Stimulated activated naive CD8-positive, alpha-beta T cell treated with anti-CD3 and anti-CD28 coated beads, Interleukin-15, Interleukin-2, amounts not matched to agents 100 U/mL and 50 U/mL, for 24 hours (primary cell): ENCODE data around the gene RGS10.

Experiments used
- ATAC-seq: fragments of 150-1000 bp; cut with Tn5 transposase; one replicate; pipeline ENCODE4 v1.10.0; 2021
- DNase-seq: peaks from one replicate; pipeline ENCODE4 v3.0.0; 2021

Gene RGS10

DNA sequence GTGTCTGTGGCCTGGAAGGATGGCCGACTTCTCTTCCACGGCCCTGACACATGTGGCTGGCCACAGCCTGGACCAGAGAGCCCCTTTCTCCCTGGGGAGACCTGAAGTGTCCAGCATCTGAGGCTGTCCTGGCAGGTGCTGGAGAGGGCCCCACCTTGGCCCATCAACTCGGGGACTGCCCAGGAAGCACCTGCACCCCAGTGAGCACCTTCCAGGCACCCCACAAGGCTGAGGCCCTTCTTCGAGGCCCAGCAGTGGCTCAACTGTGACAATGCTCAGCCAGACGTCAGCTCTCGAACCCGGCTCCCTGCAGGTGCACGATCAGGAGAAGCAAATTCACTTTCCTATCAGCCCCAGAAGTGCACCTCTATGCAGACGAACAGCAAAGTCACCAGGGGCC lies 24.3 kb downstream of the RGS10 start:
- ATAC-seq (no peak), DNase-seq (no peak)

DNA sequence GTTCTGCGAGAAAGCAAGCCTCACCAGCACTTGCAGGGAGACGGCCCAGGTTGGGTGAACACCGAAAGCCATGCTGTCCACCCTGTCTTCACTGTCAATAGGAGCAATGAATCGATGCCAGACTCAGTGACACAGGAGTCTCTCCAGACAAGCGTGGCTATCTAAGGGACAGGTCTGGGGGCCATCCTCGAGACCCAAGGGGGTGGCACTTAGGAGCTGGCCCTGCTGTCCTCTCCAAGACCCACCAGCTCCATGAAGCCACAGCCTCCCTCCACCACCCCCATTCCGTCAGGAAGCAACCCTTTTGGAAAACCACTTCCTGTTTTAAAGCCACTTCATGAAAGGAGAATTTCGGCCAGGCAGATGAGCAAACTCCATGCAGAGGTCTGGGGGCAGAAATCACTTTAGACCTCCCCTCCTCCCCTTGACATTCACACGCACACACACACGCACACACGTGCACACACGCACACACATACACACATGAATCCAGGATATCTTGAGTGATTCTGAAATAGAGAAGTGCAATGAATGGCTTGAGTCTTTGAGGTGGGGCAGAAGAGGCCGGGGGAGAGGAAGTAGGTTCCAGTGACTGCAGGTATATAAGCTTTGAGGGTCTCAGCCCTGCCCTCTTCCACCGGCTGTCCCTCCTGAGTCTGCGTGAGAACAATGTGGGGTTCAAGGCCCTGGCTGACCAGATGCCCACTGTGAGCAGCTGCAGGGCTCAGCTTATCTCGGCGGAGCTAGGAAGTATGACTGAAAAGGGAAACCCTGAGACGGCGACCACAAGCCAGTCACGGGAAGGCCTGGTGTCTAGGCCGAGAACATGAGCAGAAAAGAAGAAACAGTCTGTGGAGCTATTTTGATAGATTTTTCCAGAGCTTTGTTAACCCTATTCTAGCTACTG lies 25.0 kb downstream of the RGS10 start:
- DNase-seq (peak; percentile 73), ATAC-seq (peak; percentile 71)

GRCh38 chr10:119516381-119517234 lies 25.9 kb downstream of the RGS10 start:
- peak; percentile 88 for ATAC-seq

DNA sequence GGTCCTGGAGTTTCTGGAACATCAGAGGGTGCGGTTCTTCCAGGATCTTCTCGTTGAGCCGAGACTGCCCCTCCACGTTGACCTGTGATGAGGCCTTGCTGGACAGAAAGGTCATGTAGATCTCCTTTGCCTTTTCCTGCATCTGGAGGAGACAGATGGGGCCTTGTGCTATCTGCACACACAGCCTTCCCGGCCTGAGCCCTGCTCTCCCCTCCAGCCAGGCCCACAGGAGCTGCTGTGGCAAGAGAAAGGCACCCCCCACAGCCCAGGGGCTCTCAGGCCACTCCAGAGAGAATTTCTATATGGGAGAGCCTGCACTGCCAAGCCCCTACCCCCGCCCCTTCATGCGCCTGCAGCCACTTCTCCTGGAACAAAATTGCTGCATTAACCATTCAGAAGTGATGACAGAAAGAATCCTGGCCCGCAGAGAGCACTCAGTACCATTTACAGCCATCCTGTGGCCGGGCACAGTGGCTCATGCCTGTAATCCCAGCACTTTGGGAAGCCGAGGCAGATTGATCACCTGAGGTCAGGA lies 26.9 kb downstream of the RGS10 start:
- ATAC-seq, result no peak
- no peak for DNase-seq

More at GRCh38 chr10:119516381-119517234, 25.9 kb downstream of the RGS10 start:
- peak; percentile 72 for DNase-seq

GRCh38 chr10:119514819-119515218 lies 27.7 kb downstream of the RGS10 start:
- ATAC-seq (no peak), DNase-seq (no peak)

GRCh38 chr10:119511828-119512515 lies 30.5 kb downstream of the RGS10 start:
- no peak for ATAC-seq
- peak; percentile 41 for DNase-seq

GRCh38 chr10:119509909-119510451 lies 32.5 kb downstream of the RGS10 start:
- ATAC-seq (no peak), DNase-seq (no peak)

DNA sequence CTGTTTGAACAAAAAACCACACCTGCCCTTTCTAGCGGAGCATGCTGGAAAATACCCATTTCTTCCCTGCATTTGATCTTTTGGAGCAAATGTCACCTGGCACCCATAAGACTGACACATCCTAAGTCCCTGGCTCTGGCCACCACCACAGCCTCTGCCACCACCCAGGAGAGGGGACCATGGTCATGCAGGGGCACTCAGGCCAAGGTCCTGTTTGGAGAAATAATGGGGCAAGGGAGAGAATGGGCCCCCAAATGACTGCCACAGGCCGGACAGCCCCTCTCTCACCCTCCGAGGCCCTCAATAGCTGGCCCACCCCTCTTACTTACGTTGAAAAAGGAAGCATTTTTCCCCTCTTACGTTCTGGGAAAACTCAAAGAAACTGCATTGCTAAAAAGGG lies 35.4 kb downstream of the RGS10 start:
- DNase-seq, result no peak
- no peak for ATAC-seq

- DNase-seq (no peak), ATAC-seq (no peak)
These were observed 36.8 kb downstream of the RGS10 start for GRCh38 chr10:119505588-119506315.

GRCh38 chr10:119505131-119505551 lies 37.4 kb downstream of the RGS10 start:
- DNase-seq, result no peak

GRCh38 chr10:119504651-119505050 lies 37.9 kb downstream of the RGS10 start:
- DNase-seq (no peak), ATAC-seq (no peak)

More at GRCh38 chr10:119505131-119505551, 37.4 kb downstream of the RGS10 start:
- no peak for ATAC-seq

DNA sequence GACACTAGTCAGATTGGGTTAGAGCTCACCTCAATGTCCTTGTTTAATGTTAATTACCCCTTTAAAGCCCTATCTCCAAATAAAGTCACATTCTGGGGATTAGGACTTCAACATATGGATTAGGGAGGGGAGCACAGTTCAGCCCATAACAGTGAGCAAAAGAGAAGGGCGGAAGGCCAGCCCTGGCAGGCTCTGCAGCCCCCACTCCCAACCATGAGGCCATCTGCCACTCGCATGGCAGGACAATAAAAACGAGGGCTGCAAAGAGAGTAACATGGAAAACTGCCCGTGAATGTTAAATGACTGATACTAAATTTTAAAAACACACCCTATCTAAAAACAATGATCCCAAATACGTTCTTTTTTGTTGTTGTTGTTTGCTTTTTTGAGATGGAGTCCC lies 38.7 kb downstream of the RGS10 start:
- no peak for ATAC-seq

GRCh38 chr10:119502618-119503155 lies 39.8 kb downstream of the RGS10 start:
- DNase-seq, result no peak
- ATAC-seq, result no peak

More for the DNA sequence above, 38.7 kb downstream of the RGS10 start:
- DNase-seq, result no peak

DNA sequence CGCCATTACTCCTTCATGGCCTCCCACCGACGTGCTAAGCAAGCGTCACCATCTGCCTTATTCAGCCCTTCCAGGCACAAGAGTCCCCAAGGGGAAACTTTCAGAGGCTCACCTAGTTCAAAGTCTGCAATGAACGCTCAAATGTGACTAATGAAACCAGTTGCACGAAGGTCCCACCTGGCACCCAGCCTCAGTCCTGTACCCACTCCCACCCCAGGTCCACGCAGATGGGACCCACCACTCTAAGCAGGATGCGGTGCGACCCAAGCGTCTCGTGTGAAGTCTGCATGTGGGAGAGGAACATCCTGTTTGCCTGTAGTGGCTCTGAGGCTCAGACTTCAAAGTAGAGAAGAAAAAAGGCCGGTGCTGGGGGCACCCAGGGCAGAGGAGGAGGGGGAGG lies 40.3 kb downstream of the RGS10 start:
- DNase-seq (peak; percentile 75), ATAC-seq (peak; percentile 75)

GRCh38 chr10:119501690-119502089 lies 40.8 kb downstream of the RGS10 start:
- peak; percentile 10 for ATAC-seq
- DNase-seq, result no peak

DNA sequence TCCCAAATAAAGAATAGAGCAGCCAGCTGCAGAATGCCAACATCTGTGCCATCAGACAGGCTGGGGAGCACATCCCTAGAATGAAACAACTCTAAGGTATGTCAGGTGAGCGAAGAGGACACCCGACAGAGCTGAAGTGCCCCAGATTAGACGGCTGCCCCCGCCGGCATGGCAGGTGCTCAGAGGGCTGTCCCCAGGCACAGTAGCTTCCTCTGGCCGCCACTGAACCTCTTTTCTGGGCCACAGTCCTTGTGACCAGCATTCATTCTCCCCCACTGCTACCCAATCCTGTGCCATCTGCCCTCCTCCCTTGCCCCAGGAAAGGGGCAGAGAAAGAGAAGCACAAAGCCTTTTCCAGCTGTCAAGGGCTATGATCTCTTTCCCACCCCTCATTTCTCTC lies 41.7 kb downstream of the RGS10 start:
- DNase-seq (no peak), ATAC-seq (no peak)

DNA sequence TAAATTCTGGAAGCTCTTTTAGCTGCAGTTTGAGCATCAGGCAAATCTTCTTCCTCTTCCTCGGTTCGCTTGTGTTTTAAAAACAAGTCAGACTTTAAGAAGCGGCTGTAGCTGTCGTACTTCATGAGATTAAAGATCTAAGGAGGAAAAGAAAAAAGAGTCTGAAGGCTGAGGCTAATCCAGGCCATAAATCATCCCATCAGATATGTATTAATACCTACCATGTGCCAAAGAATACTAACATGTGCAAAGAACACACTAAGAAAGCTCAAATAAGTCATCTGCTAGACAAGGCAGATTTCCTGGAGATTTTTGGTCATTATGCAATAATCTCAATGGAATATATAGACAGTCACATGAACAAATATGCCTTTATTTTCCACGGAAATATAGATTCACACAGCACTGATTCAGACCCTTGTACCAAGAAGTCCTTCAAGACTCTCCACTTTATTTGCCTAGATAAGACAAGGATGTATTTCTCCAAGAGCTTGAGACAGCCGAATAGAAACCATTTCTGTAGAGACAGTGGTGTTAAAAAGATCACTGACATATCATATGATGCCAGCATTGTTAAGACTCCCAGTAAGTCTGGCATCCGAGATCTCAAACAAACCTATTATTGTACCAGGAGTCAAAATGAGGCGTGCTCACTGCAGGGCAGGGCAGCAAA lies 42.3 kb downstream of the RGS10 start:
- ATAC-seq (no peak), DNase-seq (no peak)

- ATAC-seq, result no peak
- no peak for DNase-seq
These were observed 42.9 kb downstream of the RGS10 start for GRCh38 chr10:119499677-119500002.

GRCh38 chr10:119498889-119499676 lies 43.4 kb downstream of the RGS10 start:
- DNase-seq (peak; percentile 49), ATAC-seq (peak; percentile 6)
